Ovary (tissue), 9 donors: ENCODE measurements around the gene CLEC18A. TPM values are rescaled to one million over a fixed set of nuclear protein-coding genes. Genes with fewer than 3 reads are reported as not detected.
A peak's percentile ranks its signal among the peaks of the same experiment; 100 is the strongest.

Experiments used
- DNase-seq, 5 donors: peaks; one replicate each; pipeline ENCODE4 v3.0.0-alpha.2; 2019 to 2020
- H3K27ac ChIP-seq, 2 donors: fragments of 200-600 bp; one replicate each; pipeline versions ENCODE4 v1.5.1 to v1.8.0; 2019 to 2022
- H3K27me3 ChIP-seq: fragments of 200-600 bp; one replicate; pipeline ENCODE4 v1.8.0; 2022
- H3K36me3 ChIP-seq: fragments of 200-600 bp; sonication (generic); one replicate; pipeline ENCODE4 v1.5.1; 2019
- H3K4me1 ChIP-seq: one replicate; pipeline ENCODE4 v1.8.1; 2013; ENCODE audit warnings: mild to moderate bottlenecking, moderate library complexity; ENCODE audit not compliant: insufficient read depth
- H3K4me3 ChIP-seq: fragments of 200-600 bp; sonication (generic); one replicate; pipeline ENCODE4 v1.5.1; 2017
- H3K9me3 ChIP-seq, 2 donors: fragments of 200-600 bp in 1 of 2; sonication (generic) in 1 of 2; one replicate each; pipeline versions ENCODE4 v1.5.1 to v1.8.1; 2013 to 2019; ENCODE audit warnings: mild to moderate bottlenecking in 1 of 2, moderate library complexity in 1 of 2
- CTCF ChIP-seq, 3 donors: fragments of 450-650 bp in 2 of 3; fragments of 200-600 bp in 1 of 3; IDR thresholded peaks; one replicate each; pipeline versions ENCODE4 v1.5.1 to v1.8.0; 2016 to 2022; ENCODE audit warnings: antibody characterized with exemption in 3 of 3, mild to moderate bottlenecking in 1 of 3
- EP300 ChIP-seq: sonication (generic); formaldehyde crosslinking; IDR thresholded peaks from one replicate; pipeline ENCODE4 v1.6.1; 2017; ENCODE audit warnings: antibody characterized with exemption
- POLR2A ChIP-seq: fragments of 450-650 bp; IDR thresholded peaks from one replicate; pipeline ENCODE4 v1.6.1; 2017; ENCODE audit warnings: antibody characterized with exemption, mild to moderate bottlenecking, moderate library complexity
- WGBS, 3 donors: extraction: QIAGEN DNeasy Blood & Tissue Kit in 1 of 3; methylation state at CpG; one replicate each; pipeline versions ENCODE4 v1.1.5 to v1.1.7; 2013 to 2017; 5-methylcytosine and 5-hydroxymethylcytosine counted together
- intact Hi-C, 4 donors: fragments of 100-400 bp; cut with DNase I; formaldehyde crosslinking; loops; one replicate each; pipeline versions ENCODE4 v1.11.0 to v1.15.1; 2022 to 2023
- polyA plus RNA-seq, 2 donors: library from polyadenylated mRNA; stranded (reverse); fragments of 200-250 nt in 1 of 2; fragments of 350-450 nt in 1 of 2; fragmentation: Illumina TruSeq in 1 of 2; extraction: RNeasy Lipid Tissue Mini Kit (QIAGEN cat#74804) in 1 of 2; gene quantifications; one replicate each; pipeline ENCODE4 v1.2.3, GENCODE V29; 2013 to 2014
- total RNA-seq, 7 donors: library from RNA; depleted of rRNA in 2 of 7; stranded (reverse); fragments of >200 nt in 2 of 7; fragmentation: NEBNext Ultra II Directional in 3 of 7; extraction: Animal tissue kit (Norgen Biotek cat#: 25700) in 3 of 7; gene quantifications; one replicate each; pipeline versions ENCODE4 v1.1.0 to v1.2.4, GENCODE V29; 2016 to 2023
- donor health status: DM: no; HTN: no; CAD: no; lungs with moderate emphysema.
- donor health status: DM: no; HTN: no; CAD: no.
- donor health status: Bipolar disorder and iron deficiency.
- donor health status: DM: yes; HTN: yes; CAD: no.
- donor health status: DM: no; HTN: no; CAD: no.
- donor health status: DM: yes; HTN: yes; CAD: no.

Gene CLEC18A
- total and polyA plus RNA-seq, 9 donors = 0.12 to 1.5 (median 0.43) TPM; not detected in 1

DNA sequence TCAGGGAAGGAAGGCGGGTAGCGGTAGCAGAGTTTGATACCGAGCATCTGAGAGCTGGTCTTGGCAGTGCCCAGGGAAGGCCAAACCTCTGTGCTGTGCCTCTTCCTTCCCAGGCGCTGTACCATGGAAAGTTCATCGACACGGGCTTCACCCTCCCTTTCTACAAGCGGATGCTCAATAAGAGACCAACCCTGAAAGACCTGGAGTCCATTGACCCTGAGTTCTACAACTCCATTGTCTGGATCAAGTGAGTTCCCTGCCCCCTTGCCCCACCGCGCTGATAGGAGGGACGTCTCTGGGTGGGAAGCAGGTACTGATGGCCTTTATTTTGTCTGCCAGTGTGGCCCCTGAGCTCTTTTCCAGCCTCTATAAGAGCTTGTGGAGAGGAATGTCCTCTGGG is 15.4 kb upstream of the CLEC18A start:
- Histone ChIP-seq H3K27me3 (no peaks in the 10 kb centered on the region), H3K9me3 (no peaks in the 10 kb centered on the region), H3K36me3 (no peaks in the 10 kb centered on the region), H3K4me3 (no peak overlapping the region), H3K27ac (no peak overlapping the region), H3K4me1 (no peaks in the 10 kb centered on the region)
- peak in 1 of 5 donors; percentile 10 for DNase-seq
- WGBS, 3 donors = 92 to 97% (median 94%) methylated on average over 10 of the region's 10 CpGs
- TF ChIP-seq CTCF (IDR thresholded peaks at IDR 0.05) (no peak), POLR2A (no peak), EP300 (no peak)
- intact Hi-C loops = no loop called here

GRCh38 chr16:69936252-69936651 is 14.9 kb upstream of the CLEC18A start:
- H3K36me3 ChIP-seq = no peaks in the 10 kb centered on the region
- no peaks in the 10 kb centered on the region for H3K4me1 ChIP-seq
- no peaks in the 10 kb centered on the region for H3K27me3 ChIP-seq
- H3K4me3 ChIP-seq = no peak overlapping the region
- no peaks in the 10 kb centered on the region for H3K9me3 ChIP-seq
- H3K27ac ChIP-seq = no peak overlapping the region
- 90 to 97% (median 93%) methylated on average over 16 of the region's 16 CpGs for WGBS, 3 donors
- DNase-seq = peak in 1 of 5 donors; percentile 28
- no peak for TF ChIP-seq CTCF (IDR thresholded peaks at IDR 0.05)
- no peak for TF ChIP-seq EP300
- no peak for TF ChIP-seq POLR2A
- intact Hi-C loops = no loop called here

GRCh38 chr16:69936751-69937211 is 14.4 kb upstream of the CLEC18A start:
- WGBS, 3 donors = 93 to 95% (median 93%) methylated on average over 21 of the region's 21 CpGs
- Histone ChIP-seq H3K4me1 (no peaks in the 10 kb centered on the region), H3K27me3 (no peaks in the 10 kb centered on the region), H3K9me3 (no peaks in the 10 kb centered on the region), H3K4me3 (no peak overlapping the region), H3K27ac (no peak overlapping the region), H3K36me3 (no peaks in the 10 kb centered on the region)
- TF ChIP-seq EP300 = no peak
- TF ChIP-seq POLR2A = no peak
- no peak for TF ChIP-seq CTCF (IDR thresholded peaks at IDR 0.05)
- intact Hi-C loops = no loop called here
- DNase-seq = peak in 1 of 5 donors; percentile 29

GRCh38 chr16:69937465-69937951 is 13.6 kb upstream of the CLEC18A start:
- H3K36me3 ChIP-seq = no peaks in the 10 kb centered on the region
- 71 to 81% (median 78%) methylated on average over 16 of the region's 16 CpGs for WGBS, 3 donors
- TF ChIP-seq EP300 (no peak), CTCF (IDR thresholded peaks at IDR 0.05) (no peak), POLR2A (no peak)
- peak in 1 of 5 donors; percentile 28 for DNase-seq
- no peaks in the 10 kb centered on the region for H3K27me3 ChIP-seq
- no peaks in the 10 kb centered on the region for H3K9me3 ChIP-seq
- H3K4me3 ChIP-seq = no peak overlapping the region
- H3K4me1 ChIP-seq = no peaks in the 10 kb centered on the region
- intact Hi-C loops = no loop called here
- no peak overlapping the region for H3K27ac ChIP-seq
